H1 (cell line): ENCODE measurements around the gene SFXN4. TPM values are rescaled to one million over a fixed set of nuclear protein-coding genes. Genes with fewer than 3 reads are reported as not detected.

Source experiments
- YY1 ChIP-seq: IDR thresholded peaks from 2 replicates; pipeline ENCODE4 v1.6.1; 2011; ENCODE audit warnings: low read depth, mild to moderate bottlenecking, low read length
- polyA plus RNA-seq, 7 experiments: library from polyadenylated mRNA; depleted of rRNA in 3 of 7; stranded (reverse) in 5 of 7; unstranded in 2 of 7; fragments of >200 nt in 5 of 7; fragments of 200-250 nt in 2 of 7; gene quantifications; 1 replicate in 5 of 7; 2 replicates in 1 of 7; 4 replicates in 1 of 7; pipeline versions ENCODE4 v1.2.1 to v1.2.3, GENCODE V29; 2011 to 2013; ENCODE audit warnings: missing spikeins in 2 of 7, mixed read lengths in 2 of 7
- total RNA-seq: library from RNA; stranded (reverse); fragmentation: NEBNext Ultra II Directional; extraction: Animal tissue kit (Norgen Biotek cat#: 25700); gene quantifications from 2 replicates; pipeline ENCODE4 v1.2.1, GENCODE V29; 2021
- TF ChIP-seq, protein P1 (sequence below): IDR thresholded peaks from 2 replicates; pipeline ENCODE4 v1.6.1; 2012; ENCODE audit warnings: low read length, inconsistent platforms

Gene SFXN4
- total and polyA plus RNA-seq, 2 of the 8 experiments (the other 6 are each of a cell fraction or from before 2014, with no cell fraction given) = 15.4 to 21.6 TPM

DNA sequence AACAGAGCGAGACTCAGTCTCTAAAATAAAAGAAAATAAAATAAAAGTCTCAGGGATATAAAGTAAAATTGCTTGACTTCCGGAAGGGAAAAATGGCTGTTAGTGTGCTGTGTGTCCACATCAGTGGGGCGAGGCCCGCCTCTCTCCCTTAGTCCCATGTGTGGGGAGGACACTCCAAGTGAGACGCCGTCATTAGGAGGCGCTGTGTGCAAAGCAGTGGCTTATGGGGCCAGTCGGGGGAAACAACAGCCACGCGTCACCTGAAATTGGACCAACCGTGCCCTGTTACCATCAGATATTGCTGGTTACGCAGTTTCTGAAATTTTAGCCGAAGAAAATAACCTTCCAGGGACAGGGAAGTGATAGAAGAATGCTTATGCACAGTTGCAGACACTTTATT, 15.8 kb downstream of the SFXN4 start (continued):
- TF ChIP-seq YY1 = no peak
- TF ChIP-seq, protein P1, sequence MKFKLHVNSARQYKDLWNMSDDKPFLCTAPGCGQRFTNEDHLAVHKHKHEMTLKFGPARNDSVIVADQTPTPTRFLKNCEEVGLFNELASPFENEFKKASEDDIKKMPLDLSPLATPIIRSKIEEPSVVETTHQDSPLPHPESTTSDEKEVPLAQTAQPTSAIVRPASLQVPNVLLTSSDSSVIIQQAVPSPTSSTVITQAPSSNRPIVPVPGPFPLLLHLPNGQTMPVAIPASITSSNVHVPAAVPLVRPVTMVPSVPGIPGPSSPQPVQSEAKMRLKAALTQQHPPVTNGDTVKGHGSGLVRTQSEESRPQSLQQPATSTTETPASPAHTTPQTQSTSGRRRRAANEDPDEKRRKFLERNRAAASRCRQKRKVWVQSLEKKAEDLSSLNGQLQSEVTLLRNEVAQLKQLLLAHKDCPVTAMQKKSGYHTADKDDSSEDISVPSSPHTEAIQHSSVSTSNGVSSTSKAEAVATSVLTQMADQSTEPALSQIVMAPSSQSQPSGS = no peak
